Stimulated activated CD4-positive, alpha-beta T cell treated with anti-CD3 and anti-CD28 coated beads, Interleukin-15, amount 100 ng/mL, for 48 hours (primary cell): ENCODE results near the gene GRK5.
"Not testable (repeated sequence)": the region's sequence is repeated elsewhere in the genome, so short reads cannot be mapped to it uniquely, and the experiment has no call there.

Experiments
- DNase-seq, 2 donors: peaks; one replicate each; pipeline ENCODE4 v3.0.0-alpha.2; 2020; ENCODE audit warnings: low read depth in 2 of 2

GRK5 gene

DNA sequence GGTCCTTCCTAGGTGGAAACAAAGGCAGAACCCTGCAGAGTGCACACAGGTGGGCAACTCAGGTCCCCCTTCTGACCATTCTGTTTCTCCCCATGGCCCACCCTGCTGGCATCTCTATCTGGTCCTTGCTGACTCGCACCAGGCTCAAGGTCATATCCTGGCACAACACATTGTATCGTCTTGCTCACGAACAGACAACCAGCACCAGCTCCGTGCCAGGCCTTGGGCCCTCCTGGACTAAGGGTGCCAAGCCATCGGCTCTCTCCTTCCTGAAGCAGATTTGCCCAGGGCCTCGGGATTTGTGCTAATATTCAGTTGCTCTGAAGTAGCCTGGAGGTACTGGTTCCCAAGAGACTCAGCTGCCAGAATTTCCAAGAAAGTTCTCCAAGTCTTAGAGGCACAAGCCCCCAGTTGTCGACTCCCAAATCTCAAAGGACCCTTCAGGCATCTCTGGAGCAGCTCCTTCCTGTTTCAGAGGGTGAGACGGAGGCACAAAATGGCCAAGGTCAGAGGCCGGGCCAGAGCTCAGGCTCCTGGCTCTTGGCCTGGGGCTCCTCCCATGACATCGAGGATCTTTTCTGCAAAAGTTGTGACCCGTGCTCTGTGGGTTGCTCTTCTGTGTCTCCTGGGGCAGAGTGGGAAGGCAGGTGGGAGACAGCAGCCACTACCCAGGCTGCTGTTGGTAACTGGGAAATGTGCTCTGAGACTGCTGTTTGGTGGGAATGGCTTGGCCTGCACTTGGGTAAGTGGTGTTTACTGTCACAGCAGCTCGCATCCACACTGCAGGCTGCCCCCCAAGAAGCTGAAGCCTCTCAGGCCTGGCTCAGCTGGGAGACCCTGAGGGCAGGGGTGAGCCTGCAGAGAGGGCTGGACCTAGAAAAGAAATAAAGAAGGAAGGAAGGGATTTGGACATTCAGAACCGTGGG lies 213.8 kb downstream of the GRK5 start:
- no peak for DNase-seq

DNA sequence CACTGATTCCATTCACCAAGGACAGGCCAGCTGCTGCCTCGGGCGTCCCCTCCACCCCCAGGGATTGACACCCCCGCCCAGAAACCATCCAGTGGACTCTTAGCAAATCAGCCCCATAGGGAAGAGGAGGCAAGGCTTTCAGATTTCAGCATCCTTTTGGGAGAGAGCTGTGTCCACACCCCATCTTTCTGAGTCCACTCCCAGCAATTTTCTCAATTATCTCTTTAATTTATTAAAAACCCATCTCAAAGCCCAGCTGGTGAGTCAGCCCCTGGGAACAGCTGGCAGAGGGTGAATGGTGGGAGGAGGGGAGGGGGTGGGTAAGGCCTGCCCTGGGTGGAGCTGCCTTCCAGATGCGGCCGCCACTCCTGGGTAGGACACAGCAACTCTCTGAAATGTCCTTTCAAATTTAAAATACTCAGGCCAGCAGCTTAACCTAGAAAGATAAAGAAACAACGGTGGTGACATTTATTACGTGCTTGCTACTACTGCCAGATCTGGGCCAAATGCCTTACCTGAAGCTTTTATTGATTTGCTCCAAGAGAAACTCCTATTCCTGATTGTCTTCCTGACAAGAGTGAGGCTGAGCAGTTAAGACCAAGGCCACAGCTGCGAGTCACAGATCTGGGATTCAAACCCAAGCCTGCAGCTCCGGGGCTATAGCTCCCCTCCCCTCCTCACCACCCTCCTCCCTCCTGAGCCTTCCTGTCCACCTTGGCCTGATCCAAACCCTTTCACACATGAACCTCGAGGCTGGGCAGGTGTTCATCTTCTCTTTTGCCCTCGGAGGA lies 214.7 kb downstream of the GRK5 start:
- no peak for DNase-seq

DNA sequence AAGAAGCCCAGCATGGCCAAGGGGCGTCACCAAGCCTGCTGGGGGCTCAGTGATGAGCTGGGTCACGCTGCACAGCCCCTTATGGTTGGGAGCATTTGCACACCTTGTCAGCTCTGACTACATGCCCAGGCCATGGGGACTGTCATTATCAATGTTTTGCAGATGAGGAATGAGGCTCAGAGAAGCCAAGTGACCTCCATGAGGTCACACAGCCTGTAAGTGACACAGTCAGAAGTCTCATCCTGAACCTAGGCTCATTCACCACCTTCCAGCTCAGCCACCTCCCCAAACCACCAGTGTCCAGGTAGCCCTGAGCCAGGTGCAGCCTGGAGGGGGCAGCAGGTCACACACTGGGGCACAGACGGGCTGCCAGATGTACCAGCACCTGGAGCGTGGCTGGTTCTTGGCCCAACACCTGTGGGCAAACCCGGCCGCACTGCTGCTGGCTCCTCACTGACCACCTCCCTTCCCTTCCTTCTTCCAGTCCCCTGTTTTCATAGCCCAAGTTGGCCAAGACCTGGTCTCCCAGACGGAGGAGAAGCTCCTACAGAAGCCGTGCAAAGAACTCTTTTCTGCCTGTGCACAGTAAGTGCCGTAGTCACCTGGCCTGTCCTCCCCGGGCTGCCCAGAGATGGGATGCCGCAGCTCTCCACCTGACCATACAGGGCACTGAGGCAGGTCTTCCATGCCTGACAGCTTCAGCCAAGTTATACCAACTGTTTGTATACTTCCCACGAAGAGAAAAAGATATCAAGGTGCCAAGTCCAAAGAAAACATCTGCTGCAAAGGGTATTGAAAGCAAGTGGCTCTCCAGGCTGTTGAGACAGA lies 215.5 kb downstream of the GRK5 start:
- DNase-seq, result no peak

DNA sequence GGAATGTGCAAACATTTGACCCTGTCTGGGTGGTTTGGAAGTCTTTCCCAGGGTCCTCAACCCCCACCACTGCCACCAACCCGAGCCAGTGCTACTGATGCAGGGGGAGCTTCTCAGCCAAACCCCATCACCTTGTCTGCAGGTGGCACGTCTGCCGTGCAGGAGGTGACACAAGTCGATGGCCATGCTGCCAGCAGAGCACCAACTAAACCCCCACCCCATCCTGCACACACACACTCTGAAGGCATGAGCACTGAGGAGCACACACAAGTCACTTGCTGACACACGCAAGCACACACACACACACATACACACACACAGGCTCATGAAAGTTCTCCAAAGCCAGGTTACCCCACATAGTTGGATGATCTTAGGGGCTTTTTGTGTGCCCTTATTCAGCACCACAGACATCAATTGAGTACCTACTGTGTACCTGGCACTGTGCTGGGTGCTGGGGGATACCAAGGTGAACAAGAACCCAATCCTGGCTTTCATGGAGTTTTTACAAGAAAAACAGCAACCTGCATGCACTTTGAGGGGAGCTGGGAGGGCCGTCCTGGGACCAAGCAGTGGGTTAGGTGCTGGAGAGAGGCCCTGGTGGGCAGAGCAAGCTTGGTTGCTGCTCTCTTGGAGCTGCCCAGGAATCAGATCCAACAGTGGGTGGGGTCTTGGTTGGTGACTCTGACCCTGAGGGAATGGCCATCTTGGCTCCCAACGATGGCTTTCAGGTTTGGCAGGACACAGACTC lies 216.3 kb downstream of the GRK5 start:
- DNase-seq, result no peak

DNA sequence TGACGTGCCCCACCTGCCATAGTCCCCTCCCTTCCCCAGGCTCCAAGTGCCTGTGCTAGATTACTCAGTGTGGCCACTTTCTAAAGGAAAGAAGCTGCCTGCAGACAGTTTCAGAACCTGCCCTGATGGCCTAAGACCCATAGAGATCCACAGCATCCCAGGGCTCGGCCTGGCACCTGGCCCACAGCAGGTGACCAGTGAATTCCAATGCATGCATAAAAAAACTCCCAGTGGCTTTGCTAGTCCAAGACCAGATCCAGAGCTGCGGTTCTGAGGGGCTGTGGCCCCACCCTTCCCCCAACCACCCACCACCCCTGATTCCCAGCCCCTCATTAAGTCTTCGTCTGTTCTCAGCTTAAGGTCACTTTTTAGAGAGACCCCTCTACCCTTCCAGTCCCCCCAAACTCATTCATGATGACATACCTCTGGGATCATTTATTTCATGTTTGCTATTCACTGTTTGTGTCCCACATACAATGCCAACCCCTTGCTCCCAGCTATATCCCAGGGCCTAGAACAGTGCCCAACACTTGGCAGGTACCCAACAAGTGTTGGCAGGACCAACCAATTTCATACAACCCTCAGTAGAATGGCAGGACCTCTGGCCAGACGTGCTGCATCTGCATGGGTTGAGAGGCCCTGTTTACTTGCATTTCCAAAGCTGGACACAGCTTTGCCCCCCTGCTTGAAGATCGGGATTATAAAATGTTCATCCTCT lies 217.0 kb downstream of the GRK5 start:
- no peak for DNase-seq

DNA sequence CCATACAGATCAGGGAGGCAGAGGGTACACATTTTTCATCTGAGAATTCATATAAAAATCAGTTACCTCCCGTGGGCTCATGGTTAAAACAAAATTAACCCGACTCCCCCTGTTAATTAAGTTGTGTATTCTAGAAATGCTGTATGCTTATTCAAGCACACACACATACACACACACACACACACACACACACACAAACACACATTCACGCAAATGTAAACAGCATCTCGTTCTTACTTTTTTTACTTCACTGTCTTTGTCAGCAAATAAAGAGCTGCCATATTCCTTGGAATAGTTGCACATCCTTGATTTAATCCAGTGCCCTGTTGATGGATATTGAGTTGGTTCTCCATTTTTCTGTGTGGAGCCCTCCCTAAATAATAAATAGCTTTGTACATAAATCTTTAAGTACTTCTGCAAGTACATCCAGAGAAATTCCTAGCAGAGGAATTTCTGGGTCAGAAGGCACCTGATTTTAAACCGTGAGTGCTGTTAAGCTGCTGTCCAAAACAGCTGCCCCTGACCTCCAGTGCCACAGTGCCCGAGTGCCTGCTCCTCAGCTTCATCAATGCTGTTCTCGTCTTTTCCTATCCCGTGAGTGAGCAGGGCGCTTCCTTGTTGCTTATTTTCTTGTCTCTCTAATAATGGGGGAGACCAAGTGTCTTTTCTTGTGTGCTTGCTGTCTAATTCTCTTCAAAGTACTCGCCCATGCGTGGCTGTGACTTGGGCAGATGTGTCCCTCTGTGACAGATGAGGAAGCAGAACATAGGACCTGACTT lies 217.9 kb downstream of the GRK5 start:
- no peak for DNase-seq

DNA sequence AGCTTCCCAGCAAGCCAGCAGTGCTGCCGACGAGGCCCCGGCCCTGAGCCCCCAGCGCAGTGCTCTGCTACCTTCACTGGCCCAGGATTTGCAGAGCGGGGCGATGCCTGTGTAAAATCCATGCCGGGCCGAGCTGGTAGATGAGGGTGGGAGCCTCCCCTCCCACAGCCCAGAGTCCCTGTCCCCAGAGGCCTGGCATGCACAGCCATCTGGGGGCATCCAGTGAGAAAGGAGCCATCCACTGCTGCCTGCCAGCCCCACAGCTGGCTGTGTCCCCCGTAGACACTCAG lies 218.5 kb downstream of the GRK5 start:
- DNase-seq, result no peak

DNA sequence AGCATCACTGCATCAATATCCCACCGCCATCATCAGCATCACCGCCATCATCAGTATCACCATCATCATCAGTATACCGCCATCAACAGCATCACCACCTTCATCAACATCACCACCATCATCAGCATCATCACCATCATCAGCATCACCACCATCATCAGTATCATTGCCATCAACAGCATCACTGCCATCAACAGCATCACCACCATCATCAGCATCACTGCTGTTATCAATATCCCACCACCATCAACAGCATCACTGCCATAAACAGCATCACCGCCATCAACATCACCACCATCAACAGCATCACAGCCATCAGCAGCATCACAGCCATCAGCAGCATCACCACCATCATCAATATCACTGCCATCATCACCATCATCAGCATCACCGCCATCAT lies 219.3 kb downstream of the GRK5 start:
- DNase-seq, result no peak

DNA sequence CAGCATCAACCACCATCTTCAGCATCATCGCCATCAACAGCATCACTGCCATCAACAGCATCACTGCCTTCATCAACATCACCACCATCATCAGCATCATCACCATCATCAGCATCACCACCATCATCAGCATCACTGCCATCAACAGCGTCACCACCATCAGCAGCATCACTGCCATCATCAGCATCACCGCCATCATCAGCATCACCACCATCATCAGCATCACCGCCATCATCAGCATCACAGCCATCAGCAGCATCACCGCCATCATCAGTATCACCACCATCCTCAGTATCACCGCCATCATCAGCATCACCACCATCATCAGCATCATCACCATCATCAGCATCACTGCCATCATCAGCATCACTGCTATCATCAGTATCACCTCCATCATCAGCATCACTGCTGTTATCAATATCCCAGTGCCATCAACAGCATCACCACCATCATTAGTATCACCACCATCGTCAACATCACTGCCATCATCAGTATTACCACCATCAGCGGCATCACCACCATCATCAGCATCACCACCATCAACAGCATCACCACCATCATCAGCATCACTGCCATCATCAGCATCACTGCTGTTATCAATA lies 220.0 kb downstream of the GRK5 start:
- no peak for DNase-seq

DNA sequence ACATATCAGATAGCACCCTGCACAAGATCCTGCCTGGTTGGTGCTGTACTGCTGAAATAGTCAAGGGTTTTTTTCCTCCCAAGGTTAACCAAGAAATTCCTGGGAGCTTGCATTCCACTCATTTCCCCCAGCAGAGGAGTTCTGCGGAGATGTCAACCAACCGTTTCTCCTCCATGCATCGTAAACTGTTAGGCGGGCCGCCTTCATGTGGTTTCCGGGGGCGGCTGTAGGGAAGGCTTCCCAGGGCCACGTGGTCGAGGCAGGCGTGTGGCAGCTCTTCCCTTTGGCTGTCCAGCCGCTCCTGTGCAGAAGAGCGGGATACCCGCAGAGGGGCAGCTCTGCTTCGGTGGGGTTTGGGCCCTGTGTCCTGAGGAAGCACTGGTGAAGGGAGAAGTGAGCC lies 221.4 kb downstream of the GRK5 start:
- no peak for DNase-seq

DNA sequence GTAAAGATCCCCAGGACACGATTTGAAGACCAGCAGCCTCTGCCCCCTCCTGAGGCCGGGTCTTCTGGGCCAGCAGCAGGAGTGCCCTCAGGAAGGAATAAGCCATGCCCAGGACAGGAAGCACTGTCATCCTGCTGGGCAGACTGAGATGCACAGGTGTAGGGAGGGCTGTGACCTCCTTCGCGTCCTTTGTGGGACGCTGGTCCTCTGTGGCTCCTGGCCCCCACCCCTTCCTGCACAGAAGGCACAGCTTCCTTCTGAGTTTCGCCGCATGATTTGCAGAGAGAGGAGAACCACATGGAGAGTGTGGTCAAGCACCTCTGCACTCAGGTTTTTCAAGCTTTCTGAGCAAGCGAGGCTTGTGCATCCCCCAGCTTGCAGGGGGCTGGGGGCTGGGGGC lies 222.4 kb downstream of the GRK5 start:
- DNase-seq, result no peak

DNA sequence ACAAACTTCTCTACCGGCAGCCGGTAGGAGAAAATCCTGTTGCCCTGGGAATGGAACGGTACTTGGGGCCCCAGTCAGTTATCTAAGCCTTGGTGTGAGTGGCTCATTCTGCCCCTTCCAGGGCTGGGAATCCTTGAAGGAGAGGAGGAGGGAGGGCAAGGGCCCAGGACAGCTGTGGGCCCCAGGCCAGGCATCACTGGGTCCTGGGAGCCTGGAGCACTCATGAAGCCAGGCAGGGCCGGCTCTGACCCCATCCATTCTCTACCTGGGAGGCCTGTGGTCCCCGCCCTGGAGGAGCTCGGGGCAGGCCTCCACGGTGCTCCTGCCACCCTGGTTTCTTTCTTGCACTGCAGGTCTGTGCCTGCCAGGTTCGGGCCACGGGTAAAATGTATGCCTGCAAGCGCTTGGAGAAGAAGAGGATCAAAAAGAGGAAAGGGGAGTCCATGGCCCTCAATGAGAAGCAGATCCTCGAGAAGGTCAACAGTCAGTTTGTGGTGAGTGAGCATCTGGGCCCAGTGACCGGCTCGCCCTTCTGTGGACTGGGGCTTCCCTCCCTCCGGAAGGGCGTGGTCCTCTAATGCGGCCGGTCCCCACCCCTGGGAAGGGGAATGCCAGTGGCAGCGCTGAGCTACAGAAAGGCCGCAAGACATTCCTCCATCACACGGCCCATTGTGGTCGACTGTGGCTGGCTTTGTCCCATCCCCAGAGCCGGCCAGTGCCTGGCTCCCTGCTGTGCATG lies 223.8 kb downstream of the GRK5 start:
- DNase-seq, result no peak

DNA sequence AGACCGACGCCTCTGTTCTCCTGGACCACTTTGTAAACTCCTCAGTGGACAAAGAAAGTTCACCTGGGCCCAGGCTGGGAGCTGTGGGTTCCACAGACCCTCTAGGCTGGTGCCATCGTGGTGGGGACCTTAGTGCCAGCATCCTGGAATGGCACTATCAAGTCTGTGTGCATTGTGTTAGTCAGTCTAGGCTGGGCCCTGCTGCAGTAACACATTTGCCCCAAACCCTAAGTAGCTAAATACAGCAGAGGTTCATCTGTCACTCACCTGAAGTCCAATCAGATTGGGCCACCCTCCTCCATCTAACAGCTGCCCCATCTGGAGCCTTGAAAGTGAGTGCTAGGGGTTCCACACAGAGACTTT lies 224.4 kb downstream of the GRK5 start:
- no peak for DNase-seq

DNA sequence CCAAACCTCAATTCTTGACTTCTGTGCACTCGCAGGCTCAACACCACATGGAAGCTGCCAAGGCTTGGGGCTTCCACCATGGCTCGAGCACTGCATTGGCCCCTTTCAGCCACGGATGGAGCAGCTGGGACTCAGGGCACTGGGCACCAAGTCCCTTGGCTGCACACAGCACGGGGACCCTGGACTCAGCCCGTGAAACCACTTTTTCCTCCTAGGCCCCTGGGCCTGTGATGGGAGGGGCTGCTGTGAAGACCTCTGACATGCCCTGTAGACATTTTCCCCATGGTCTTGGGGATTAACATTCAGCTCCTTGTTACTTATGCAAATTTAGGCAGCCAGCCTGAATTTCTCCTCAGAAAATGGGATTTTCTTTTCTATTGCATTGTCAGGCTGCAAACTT lies 227.6 kb downstream of the GRK5 start:
- DNase-seq, result not testable (repeated sequence)

DNA sequence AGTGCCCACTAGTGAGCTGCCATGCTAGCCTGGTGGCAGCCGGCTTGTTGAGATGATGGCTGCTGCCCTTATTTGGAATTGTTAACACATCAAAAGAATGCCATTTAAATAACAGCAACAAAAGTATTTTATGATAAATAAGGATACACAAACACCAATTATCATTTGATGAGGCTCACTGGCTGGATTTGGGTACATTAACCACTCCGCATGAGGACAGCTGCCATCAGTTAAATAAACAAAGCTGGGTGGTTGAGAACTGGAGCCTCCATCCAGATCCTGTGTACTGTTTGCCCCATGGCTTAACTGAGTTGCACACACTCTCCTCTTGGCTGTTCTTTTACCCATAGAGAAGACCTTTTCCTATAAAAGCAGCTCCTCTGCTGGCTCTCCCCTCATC lies 231.3 kb downstream of the GRK5 start:
- DNase-seq, result no peak

DNA sequence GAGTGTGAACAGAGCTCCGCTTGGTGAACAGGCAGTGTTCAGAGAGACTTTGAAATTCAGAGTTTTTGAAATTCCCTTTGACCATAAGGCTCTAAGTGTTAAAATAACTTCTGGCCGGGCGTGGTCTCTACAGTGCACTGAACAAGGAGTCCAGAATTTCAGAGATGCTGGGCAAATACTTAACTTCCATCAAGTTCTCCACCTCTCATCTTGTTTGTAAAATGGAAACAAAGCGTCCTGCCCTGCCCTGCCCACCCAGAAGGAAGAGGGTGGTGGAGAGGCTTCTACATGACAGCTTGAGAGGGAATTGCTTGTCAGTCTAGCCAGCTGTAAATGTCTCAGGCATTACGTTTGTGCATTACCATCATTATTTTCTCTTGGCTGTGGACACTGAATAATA lies 232.6 kb downstream of the GRK5 start:
- DNase-seq, result no peak

DNA sequence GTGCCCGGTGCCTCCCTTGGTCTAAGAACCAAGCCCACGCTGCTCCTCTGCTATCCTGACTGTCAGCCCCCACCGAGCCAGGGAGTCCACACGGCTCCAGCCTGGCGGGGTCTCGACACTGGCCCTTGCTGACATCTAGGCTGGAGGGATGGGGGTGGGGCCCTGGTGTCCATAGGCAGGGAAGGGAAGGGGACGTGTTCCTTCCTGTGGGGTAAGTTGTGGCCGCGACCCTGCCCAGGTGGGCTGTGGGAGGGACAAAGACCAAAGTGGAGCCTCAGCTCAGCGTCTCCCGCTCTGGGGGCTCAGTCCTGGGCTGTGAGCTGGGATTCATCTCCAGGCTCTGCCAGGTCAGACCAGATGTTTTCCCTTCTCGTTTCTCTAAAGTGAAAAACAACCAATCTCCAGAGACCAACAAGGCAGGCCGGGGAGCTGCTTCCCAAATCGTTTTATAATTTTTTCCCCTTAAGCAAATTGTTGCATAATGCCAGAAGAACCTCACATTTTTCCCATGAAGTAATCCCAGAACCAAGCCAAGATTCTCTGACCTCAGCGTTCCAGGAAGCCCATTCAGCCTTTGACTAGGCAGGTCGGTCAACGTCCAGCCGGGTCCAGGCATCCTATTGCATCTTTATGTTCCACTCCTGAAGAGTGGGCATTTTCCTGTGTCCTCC lies 233.9 kb downstream of the GRK5 start:
- no peak for DNase-seq

DNA sequence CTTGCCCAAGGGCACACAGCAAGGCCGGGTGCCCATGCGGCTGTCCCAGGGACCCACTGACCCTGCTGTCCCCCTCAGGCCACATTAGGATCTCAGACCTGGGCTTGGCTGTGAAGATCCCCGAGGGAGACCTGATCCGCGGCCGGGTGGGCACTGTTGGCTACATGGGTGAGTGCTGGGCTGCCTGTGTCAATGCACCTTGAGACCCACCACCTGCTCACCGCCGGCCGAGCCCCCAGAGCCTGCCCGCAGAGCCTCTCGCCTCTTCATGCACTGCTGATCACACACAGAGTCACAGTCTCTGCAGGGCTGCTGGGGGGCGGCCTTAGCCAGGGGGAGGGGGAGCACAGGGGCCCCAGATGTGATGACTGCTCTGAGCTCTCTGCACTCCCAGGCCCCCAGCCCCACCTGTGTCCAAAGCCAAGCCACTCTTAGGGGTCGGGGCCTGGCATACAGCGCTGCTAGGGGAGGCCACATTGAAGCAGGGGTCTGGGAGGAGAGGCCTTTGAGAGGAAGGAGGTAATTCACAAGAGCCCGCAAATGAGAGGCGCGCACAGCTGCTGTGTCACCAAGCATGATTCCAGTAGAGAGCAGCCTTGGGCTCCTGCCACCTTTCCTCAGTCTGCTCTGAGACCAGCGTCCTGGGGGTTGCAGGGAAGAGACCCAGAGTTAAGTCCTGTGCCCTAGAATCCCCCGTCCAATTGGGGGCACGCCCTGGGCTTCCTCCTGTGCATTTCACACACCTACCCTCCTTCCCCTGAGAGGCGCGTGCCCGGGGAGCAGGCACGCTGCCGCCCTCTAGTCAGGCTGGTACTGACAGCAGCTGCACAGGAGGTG lies 234.8 kb downstream of the GRK5 start:
- no peak for DNase-seq
